ENCODE data around the gene FGD5.

The FGD5 gene

GRCh38 chr3:14886101-14886500 is 67.3 kb downstream of the FGD5 start:
- ChIA-PET CTCF (no interaction called here), POLR2A (no interaction called here)
- Histone ChIP-seq H3K4me1 (ENCODE audit: control extremely low read depth in 1 of 4, control insufficient read depth in 4 of 4, insufficient read depth in 4 of 4, low read length in 3 of 4) (peaks cover 0 to 25% (median 19%) of the 10 kb centered on the region in 4 experiments), H3K4me3 (ENCODE audit: control insufficient read depth in 1 of 7, extremely low read depth in 1 of 7, insufficient read depth in 4 of 7, low read depth in 2 of 7, low read length in 6 of 7) (no peak overlapping the region), H3K9me3 (ENCODE audit: control extremely low read depth in 1 of 5, control insufficient read depth in 4 of 5, insufficient read depth in 2 of 5, low read depth in 1 of 5, low read length in 4 of 5) (no peaks in the 10 kb centered on the region), H3K27ac (ENCODE audit: insufficient read depth in 1 of 2, low read depth in 1 of 2, low read length in 2 of 2, poor library complexity in 1 of 2, severe bottlenecking in 2 of 2) (no peak overlapping the region), H3K36me3 (ENCODE audit: control insufficient read depth in 4 of 4, insufficient read depth in 4 of 4, low read length in 3 of 4) (peaks cover 5 to 38% (median 13%) of the 10 kb centered on the region in 4 experiments), H3K27me3 (replicated peaks in 2 of 5; ENCODE audit: control insufficient read depth in 4 of 5, insufficient read depth in 5 of 5, low read length in 4 of 5) (no peaks in the 10 kb centered on the region)
- no peak for DNase-seq
- 100% methylated on average over 2 of the region's 3 CpGs for WGBS (ENCODE audit: insufficient coverage)

DNA sequence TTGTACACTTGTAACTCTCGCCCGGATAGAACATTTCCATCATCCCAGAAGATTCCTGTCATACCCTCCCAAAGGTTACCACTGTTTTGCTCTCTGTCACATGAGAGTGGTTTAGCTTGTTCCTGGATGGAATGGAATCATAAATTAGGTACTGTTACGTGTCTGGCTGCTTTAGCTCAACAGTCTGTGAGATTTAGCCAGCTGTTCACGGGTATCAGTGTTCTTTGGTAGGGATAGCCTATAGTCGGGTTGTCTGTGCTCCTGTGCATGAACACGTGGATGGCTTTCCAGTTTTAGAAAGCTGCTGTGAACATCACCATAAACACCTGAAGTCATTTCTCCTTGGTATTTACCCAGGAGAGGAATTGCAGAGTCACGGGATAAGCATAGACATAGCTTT is 70.4 kb downstream of the FGD5 start:
- Histone ChIP-seq H3K36me3 (ENCODE audit: control insufficient read depth in 4 of 4, insufficient read depth in 4 of 4, low read length in 3 of 4) (peaks cover under 1 to 20% (median 9%) of the 10 kb centered on the region in 4 experiments), H3K4me1 (ENCODE audit: control extremely low read depth in 1 of 4, control insufficient read depth in 4 of 4, insufficient read depth in 4 of 4, low read length in 3 of 4) (peaks cover 0 to 12% (median 3%) of the 10 kb centered on the region in 4 experiments), H3K4me3 (ENCODE audit: control insufficient read depth in 1 of 7, extremely low read depth in 1 of 7, insufficient read depth in 4 of 7, low read depth in 2 of 7, low read length in 6 of 7) (no peak overlapping the region), H3K27me3 (replicated peaks in 2 of 5; ENCODE audit: control insufficient read depth in 4 of 5, insufficient read depth in 5 of 5, low read length in 4 of 5) (no peaks in the 10 kb centered on the region), H3K27ac (ENCODE audit: insufficient read depth in 1 of 2, low read depth in 1 of 2, low read length in 2 of 2, poor library complexity in 1 of 2, severe bottlenecking in 2 of 2) (no peak overlapping the region), H3K9me3 (ENCODE audit: control extremely low read depth in 1 of 5, control insufficient read depth in 4 of 5, insufficient read depth in 2 of 5, low read depth in 1 of 5, low read length in 4 of 5) (no peaks in the 10 kb centered on the region)
- ChIA-PET POLR2A (interaction anchor here (0.7 kb wide), 1 partner anchor 110 kb away, joined by 3 read pairs; no protein-coding TSS in a partner anchor), CTCF (interaction anchor here (1.1 to 2.0 kb wide), 3 partner anchors 8 to 48 kb away, joined by 3 to 9 read pairs (median 3); no protein-coding TSS in a partner anchor)
- 90% methylated on average over 4 of the region's 7 CpGs for WGBS (ENCODE audit: insufficient coverage)
- DNase-seq = no peak

GRCh38 chr3:14889943-14890342 is 71.2 kb downstream of the FGD5 start:
- H3K36me3 ChIP-seq (ENCODE audit: control insufficient read depth in 4 of 4, insufficient read depth in 4 of 4, low read length in 3 of 4) = peaks cover 0 to 16% (median 7%) of the 10 kb centered on the region in 4 experiments
- no peak for DNase-seq
- no peaks in the 10 kb centered on the region for H3K27me3 ChIP-seq (replicated peaks in 2 of 5; ENCODE audit: control insufficient read depth in 4 of 5, insufficient read depth in 5 of 5, low read length in 4 of 5)
- H3K4me3 ChIP-seq (ENCODE audit: control insufficient read depth in 1 of 7, extremely low read depth in 1 of 7, insufficient read depth in 4 of 7, low read depth in 2 of 7, low read length in 6 of 7) = no peak overlapping the region
- ChIA-PET POLR2A (no interaction called here), CTCF (interaction anchor here (1.1 to 2.0 kb wide), 3 partner anchors 9 to 48 kb away, joined by 3 to 9 read pairs (median 3); no protein-coding TSS in a partner anchor)
- no peaks in the 10 kb centered on the region for H3K9me3 ChIP-seq (ENCODE audit: control extremely low read depth in 1 of 5, control insufficient read depth in 4 of 5, insufficient read depth in 2 of 5, low read depth in 1 of 5, low read length in 4 of 5)
- 96% methylated on average over 8 of the region's 8 CpGs for WGBS (ENCODE audit: insufficient coverage)
- peaks cover 0 to 12% (median 3%) of the 10 kb centered on the region in 4 experiments for H3K4me1 ChIP-seq (ENCODE audit: control extremely low read depth in 1 of 4, control insufficient read depth in 4 of 4, insufficient read depth in 4 of 4, low read length in 3 of 4)
- no peak overlapping the region for H3K27ac ChIP-seq (ENCODE audit: insufficient read depth in 1 of 2, low read depth in 1 of 2, low read length in 2 of 2, poor library complexity in 1 of 2, severe bottlenecking in 2 of 2)

- H3K4me3 ChIP-seq (ENCODE audit: control insufficient read depth in 1 of 7, extremely low read depth in 1 of 7, insufficient read depth in 4 of 7, low read depth in 2 of 7, low read length in 6 of 7) = no peak overlapping the region
- no peak overlapping the region for H3K27ac ChIP-seq (ENCODE audit: insufficient read depth in 1 of 2, low read depth in 1 of 2, low read length in 2 of 2, poor library complexity in 1 of 2, severe bottlenecking in 2 of 2)
- CTCF ChIA-PET = interaction anchor here (0.9 to 2.5 kb wide), 3 partner anchors 9 to 100 kb away, joined by 3 to 9 read pairs (median 7); no protein-coding TSS in a partner anchor
- DNase-seq = peak; percentile 14 to 77 (median 77)
- peaks cover 0 to 12% (median 3%) of the 10 kb centered on the region in 4 experiments for H3K4me1 ChIP-seq (ENCODE audit: control extremely low read depth in 1 of 4, control insufficient read depth in 4 of 4, insufficient read depth in 4 of 4, low read length in 3 of 4)
- POLR2A ChIA-PET = no interaction called here
- no peaks in the 10 kb centered on the region for H3K9me3 ChIP-seq (ENCODE audit: control extremely low read depth in 1 of 5, control insufficient read depth in 4 of 5, insufficient read depth in 2 of 5, low read depth in 1 of 5, low read length in 4 of 5)
- peaks cover 0 to 16% (median 6%) of the 10 kb centered on the region in 4 experiments for H3K36me3 ChIP-seq (ENCODE audit: control insufficient read depth in 4 of 4, insufficient read depth in 4 of 4, low read length in 3 of 4)
- WGBS (ENCODE audit: insufficient coverage) = 88% methylated on average over 5 of the region's 5 CpGs
- H3K27me3 ChIP-seq (replicated peaks in 2 of 5; ENCODE audit: control insufficient read depth in 4 of 5, insufficient read depth in 5 of 5, low read length in 4 of 5) = no peaks in the 10 kb centered on the region
These were observed 71.7 kb downstream of the FGD5 start for GRCh38 chr3:14890476-14890875.

- no peaks in the 10 kb centered on the region for H3K9me3 ChIP-seq (ENCODE audit: control extremely low read depth in 1 of 5, control insufficient read depth in 4 of 5, insufficient read depth in 2 of 5, low read depth in 1 of 5, low read length in 4 of 5)
- 86% methylated on average over 10 of the region's 12 CpGs for WGBS (ENCODE audit: insufficient coverage)
- H3K4me1 ChIP-seq (ENCODE audit: control extremely low read depth in 1 of 4, control insufficient read depth in 4 of 4, insufficient read depth in 4 of 4, low read length in 3 of 4) = peaks cover 0 to 12% (median 3%) of the 10 kb centered on the region in 4 experiments
- no peak overlapping the region for H3K4me3 ChIP-seq (ENCODE audit: control insufficient read depth in 1 of 7, extremely low read depth in 1 of 7, insufficient read depth in 4 of 7, low read depth in 2 of 7, low read length in 6 of 7)
- CTCF ChIA-PET = interaction anchor here (0.9 to 2.5 kb wide), 3 partner anchors 10 to 101 kb away, joined by 3 to 9 read pairs (median 7); no protein-coding TSS in a partner anchor
- DNase-seq = no peak
- H3K27ac ChIP-seq (ENCODE audit: insufficient read depth in 1 of 2, low read depth in 1 of 2, low read length in 2 of 2, poor library complexity in 1 of 2, severe bottlenecking in 2 of 2) = no peak overlapping the region
- POLR2A ChIA-PET = no interaction called here
- no peaks in the 10 kb centered on the region for H3K27me3 ChIP-seq (replicated peaks in 2 of 5; ENCODE audit: control insufficient read depth in 4 of 5, insufficient read depth in 5 of 5, low read length in 4 of 5)
- H3K36me3 ChIP-seq (ENCODE audit: control insufficient read depth in 4 of 4, insufficient read depth in 4 of 4, low read length in 3 of 4) = peaks cover 0 to 16% (median 2%) of the 10 kb centered on the region in 4 experiments
These were observed 72.7 kb downstream of the FGD5 start for GRCh38 chr3:14891135-14892132.

DNA sequence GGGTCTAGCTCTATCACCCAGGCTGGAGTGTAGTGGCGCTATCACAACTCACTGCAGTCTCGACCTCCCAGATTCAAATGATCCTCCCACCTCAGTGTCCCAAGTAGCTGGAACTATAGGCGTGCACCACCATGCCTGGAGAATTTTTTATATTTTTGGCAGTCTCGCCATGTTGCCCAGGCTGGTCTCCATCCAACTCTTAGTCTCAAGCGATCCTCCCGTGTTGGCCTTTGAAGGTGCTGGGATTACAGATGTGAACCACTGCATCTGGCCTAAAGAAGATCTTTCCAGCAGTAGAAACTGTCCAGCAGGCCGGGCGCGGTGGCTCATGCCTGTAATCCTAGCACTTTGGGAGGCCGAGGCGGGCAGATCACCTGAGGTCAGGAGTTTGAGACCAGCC is 73.5 kb downstream of the FGD5 start:
- DNase-seq = no peak
- no peaks in the 10 kb centered on the region for H3K9me3 ChIP-seq (ENCODE audit: control extremely low read depth in 1 of 5, control insufficient read depth in 4 of 5, insufficient read depth in 2 of 5, low read depth in 1 of 5, low read length in 4 of 5)
- 93% methylated on average over 9 of the region's 11 CpGs for WGBS (ENCODE audit: insufficient coverage)
- H3K4me1 ChIP-seq (ENCODE audit: control extremely low read depth in 1 of 4, control insufficient read depth in 4 of 4, insufficient read depth in 4 of 4, low read length in 3 of 4) = peaks cover 0 to 12% (median 3%) of the 10 kb centered on the region in 4 experiments
- H3K27me3 ChIP-seq (replicated peaks in 2 of 5; ENCODE audit: control insufficient read depth in 4 of 5, insufficient read depth in 5 of 5, low read length in 4 of 5) = no peaks in the 10 kb centered on the region
- peaks cover 0 to 17% (median 2%) of the 10 kb centered on the region in 4 experiments for H3K36me3 ChIP-seq (ENCODE audit: control insufficient read depth in 4 of 4, insufficient read depth in 4 of 4, low read length in 3 of 4)
- H3K4me3 ChIP-seq (ENCODE audit: control insufficient read depth in 1 of 7, extremely low read depth in 1 of 7, insufficient read depth in 4 of 7, low read depth in 2 of 7, low read length in 6 of 7) = no peak overlapping the region
- ChIA-PET POLR2A (no interaction called here), CTCF (interaction anchor here (0.6 to 2.5 kb wide), 2 partner anchors 29 to 100 kb away, joined by 3 to 7 read pairs; no protein-coding TSS in a partner anchor)
- no peak overlapping the region for H3K27ac ChIP-seq (ENCODE audit: insufficient read depth in 1 of 2, low read depth in 1 of 2, low read length in 2 of 2, poor library complexity in 1 of 2, severe bottlenecking in 2 of 2)

Data from common myeloid progenitor, CD34-positive (primary cell).